Erythroblast (primary cell): ENCODE data around the gene SPON1.

Experiments used
- GATA1 ChIP-seq: IDR thresholded peaks from 2 replicates; pipeline ENCODE4 v1.6.1; 2011; ENCODE audit warnings: low read depth, mild to moderate bottlenecking, control low read depth, low read length, moderate library complexity
- POLR2A ChIP-seq: IDR thresholded peaks from 2 replicates; pipeline ENCODE4 v1.6.1; 2011; ENCODE audit warnings: mild to moderate bottlenecking, low read length

DNA sequence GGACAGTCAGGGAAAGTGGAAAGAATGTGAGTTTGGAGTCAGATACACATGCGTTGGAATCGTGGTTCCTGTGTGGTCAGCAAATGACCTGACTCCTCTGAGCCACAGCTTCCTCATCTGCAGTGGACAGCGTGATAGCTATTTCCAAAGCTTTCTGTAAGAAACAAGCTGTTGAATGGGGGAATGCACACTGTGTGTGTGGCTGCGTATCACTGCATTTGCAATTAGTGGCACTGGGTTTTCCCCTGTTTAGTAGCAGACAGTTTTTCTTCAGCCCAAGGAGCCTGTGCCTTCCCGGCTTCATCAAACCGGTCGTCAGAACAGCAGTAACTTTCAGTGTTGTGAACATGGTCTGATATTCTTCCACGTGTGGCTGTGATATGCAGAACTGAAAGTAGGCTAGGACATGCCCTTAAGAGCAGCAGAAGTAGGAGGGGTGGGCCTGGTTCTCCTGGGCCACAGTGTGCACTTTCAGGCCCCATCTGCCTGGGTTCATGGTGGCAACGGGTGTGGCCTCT lies 275.0 kb downstream of the SPON1 start:
- TF ChIP-seq POLR2A: no peak
- no peak for TF ChIP-seq GATA1
